ENCODE measurements around the gene TWIST1.

- TF ChIP-seq, protein P1, sequence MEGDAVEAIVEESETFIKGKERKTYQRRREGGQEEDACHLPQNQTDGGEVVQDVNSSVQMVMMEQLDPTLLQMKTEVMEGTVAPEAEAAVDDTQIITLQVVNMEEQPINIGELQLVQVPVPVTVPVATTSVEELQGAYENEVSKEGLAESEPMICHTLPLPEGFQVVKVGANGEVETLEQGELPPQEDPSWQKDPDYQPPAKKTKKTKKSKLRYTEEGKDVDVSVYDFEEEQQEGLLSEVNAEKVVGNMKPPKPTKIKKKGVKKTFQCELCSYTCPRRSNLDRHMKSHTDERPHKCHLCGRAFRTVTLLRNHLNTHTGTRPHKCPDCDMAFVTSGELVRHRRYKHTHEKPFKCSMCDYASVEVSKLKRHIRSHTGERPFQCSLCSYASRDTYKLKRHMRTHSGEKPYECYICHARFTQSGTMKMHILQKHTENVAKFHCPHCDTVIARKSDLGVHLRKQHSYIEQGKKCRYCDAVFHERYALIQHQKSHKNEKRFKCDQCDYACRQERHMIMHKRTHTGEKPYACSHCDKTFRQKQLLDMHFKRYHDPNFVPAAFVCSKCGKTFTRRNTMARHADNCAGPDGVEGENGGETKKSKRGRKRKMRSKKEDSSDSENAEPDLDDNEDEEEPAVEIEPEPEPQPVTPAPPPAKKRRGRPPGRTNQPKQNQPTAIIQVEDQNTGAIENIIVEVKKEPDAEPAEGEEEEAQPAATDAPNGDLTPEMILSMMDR (IDR thresholded peaks at IDR 0.05), result no peak
- TF ChIP-seq, protein P2, sequence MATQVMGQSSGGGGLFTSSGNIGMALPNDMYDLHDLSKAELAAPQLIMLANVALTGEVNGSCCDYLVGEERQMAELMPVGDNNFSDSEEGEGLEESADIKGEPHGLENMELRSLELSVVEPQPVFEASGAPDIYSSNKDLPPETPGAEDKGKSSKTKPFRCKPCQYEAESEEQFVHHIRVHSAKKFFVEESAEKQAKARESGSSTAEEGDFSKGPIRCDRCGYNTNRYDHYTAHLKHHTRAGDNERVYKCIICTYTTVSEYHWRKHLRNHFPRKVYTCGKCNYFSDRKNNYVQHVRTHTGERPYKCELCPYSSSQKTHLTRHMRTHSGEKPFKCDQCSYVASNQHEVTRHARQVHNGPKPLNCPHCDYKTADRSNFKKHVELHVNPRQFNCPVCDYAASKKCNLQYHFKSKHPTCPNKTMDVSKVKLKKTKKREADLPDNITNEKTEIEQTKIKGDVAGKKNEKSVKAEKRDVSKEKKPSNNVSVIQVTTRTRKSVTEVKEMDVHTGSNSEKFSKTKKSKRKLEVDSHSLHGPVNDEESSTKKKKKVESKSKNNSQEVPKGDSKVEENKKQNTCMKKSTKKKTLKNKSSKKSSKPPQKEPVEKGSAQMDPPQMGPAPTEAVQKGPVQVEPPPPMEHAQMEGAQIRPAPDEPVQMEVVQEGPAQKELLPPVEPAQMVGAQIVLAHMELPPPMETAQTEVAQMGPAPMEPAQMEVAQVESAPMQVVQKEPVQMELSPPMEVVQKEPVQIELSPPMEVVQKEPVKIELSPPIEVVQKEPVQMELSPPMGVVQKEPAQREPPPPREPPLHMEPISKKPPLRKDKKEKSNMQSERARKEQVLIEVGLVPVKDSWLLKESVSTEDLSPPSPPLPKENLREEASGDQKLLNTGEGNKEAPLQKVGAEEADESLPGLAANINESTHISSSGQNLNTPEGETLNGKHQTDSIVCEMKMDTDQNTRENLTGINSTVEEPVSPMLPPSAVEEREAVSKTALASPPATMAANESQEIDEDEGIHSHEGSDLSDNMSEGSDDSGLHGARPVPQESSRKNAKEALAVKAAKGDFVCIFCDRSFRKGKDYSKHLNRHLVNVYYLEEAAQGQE (IDR thresholded peaks at IDR 0.05; ENCODE audit: insufficient read depth in 1 of 2, low read depth in 2 of 2, low read length in 1 of 2), result no peak
Measured at GRCh38 chr7:19143881-19144574, 26.6 kb upstream of the TWIST1 start.
